Activated naive CD8-positive, alpha-beta T cell treated with anti-CD3 and anti-CD28 coated beads, Interleukin-2, amount 10 ng/mL, durations not matched to agents 7 days and 5 days (primary cell): ENCODE results near the gene SHOC2. TPM values are rescaled to one million over a fixed set of nuclear protein-coding genes. Genes with fewer than 3 reads are reported as not detected.

Experiments
- ATAC-seq: fragments of 150-1000 bp; cut with Tn5 transposase; one replicate; pipeline ENCODE4 v1.10.0; 2021; ENCODE audit warnings: low read depth, moderate library complexity
- POLR2A ChIA-PET: fragments of 350-600 bp; sonication (Branson Sonifier 250); formaldehyde crosslinking; loops from one replicate; lab custom pipeline; 2021; ENCODE audit warnings: antibody characterized with exemption; lab: Charles Lee
- DNase-seq: peaks from one replicate; pipeline ENCODE4 v3.0.0; 2021
- H3K27ac Mint-ChIP-seq: one replicate; pipeline ENCODE4 v1.8.0; 2022; ENCODE audit warnings: mild to moderate bottlenecking, mixed read lengths
- H3K27me3 Mint-ChIP-seq: one replicate; pipeline ENCODE4 v1.8.0; 2022; ENCODE audit warnings: mild to moderate bottlenecking, moderate library complexity, mixed read lengths
- H3K36me3 Mint-ChIP-seq: one replicate; pipeline ENCODE4 v1.8.0; 2021; ENCODE audit warnings: mild to moderate bottlenecking, mixed read lengths
- H3K4me1 Mint-ChIP-seq: one replicate; pipeline ENCODE4 v1.8.0; 2021; ENCODE audit warnings: mixed read lengths
- H3K4me3 Mint-ChIP-seq: one replicate; pipeline ENCODE4 v1.8.0; 2022; ENCODE audit warnings: mild to moderate bottlenecking, moderate library complexity, mixed read lengths
- H3K9me3 Mint-ChIP-seq: one replicate; pipeline ENCODE4 v1.8.0; 2021; ENCODE audit warnings: mixed read lengths
- total RNA-seq, 2 experiments: library from RNA; stranded (reverse); gene quantifications; one replicate each; pipeline ENCODE4 v1.2.3, GENCODE V29; 2021

The SHOC2 gene
- total RNA-seq, 2 experiments from 2014 or later = 49.8 to 56.2 TPM

DNA sequence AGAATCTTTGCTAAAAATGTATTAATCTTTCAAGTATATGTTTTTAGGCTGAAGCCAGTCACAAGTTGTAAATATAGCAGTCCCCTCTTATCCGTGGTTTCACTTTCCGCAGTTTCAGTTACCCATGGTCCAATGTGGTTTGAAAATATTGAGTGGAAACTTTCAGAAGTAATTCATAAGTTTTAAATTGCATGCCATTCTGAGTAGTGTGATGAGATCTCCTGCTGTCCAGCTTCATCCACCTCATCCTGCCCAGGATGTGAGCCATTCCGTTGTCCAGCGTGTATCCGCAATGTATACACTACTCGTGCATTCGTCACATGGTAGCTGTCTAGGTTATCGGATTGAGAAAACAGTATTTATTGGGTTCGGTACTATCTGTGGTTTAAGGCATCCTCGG, 35.5 kb upstream of the SHOC2 start:
- Mint-ChIP-seq H3K4me1 (peaks cover 40% of the 10 kb centered on the region), H3K27ac (peak overlapping the region; percentile 75), H3K9me3 (no peaks in the 10 kb centered on the region), H3K36me3 (peaks cover 44% of the 10 kb centered on the region), H3K4me3 (peak overlapping the region; percentile 70), H3K27me3 (no peaks in the 10 kb centered on the region)
- POLR2A ChIA-PET = interaction anchor here (0.7 to 1.1 kb wide), 2 partner anchors 11 to 23 kb away, joined by 3 read pairs; no protein-coding TSS in a partner anchor
- DNase-seq (no peak), ATAC-seq (peak; percentile 59)

DNA sequence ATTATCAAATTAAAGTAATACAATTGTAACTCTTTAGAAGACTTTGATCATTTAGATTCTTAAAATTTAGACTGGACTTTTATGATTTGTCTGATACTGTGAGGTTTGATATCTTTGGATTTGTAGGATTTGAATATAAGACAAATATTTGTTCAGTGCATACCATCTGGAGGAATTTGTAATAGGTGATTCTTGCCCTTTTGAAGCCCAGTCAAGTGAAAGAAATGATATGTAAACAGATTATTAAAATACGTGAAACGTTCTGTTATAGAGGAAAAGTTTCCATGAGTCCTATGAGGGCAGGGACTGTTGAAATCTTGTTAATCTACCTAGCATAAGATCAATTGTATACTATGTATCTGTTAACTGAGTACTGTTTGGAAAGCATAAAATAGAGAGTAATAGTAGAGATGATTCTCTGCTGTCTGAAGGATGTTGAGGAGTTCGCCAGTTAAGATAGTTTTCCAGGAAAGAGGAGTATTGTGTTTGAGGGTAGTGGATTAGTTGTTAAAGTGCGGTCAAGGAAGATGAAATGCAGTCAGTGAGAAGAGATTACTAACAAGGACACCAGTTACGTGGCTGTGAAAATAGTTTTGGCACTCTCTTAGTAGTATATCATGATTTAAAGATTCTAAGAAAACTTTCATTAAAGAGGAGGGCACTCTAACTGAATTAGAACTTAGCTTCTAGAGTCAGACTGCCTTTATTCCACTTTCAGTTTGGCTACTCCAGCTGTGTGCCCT, 33.3 kb upstream of the SHOC2 start:
- no peak for DNase-seq
- peaks cover 31% of the 10 kb centered on the region for H3K4me1 Mint-ChIP-seq
- H3K4me3 Mint-ChIP-seq = no peak overlapping the region
- peaks cover 46% of the 10 kb centered on the region for H3K36me3 Mint-ChIP-seq
- H3K9me3 Mint-ChIP-seq = no peaks in the 10 kb centered on the region
- no peak for ATAC-seq
- no peak overlapping the region for H3K27ac Mint-ChIP-seq
- no peaks in the 10 kb centered on the region for H3K27me3 Mint-ChIP-seq
- POLR2A ChIA-PET = no interaction called here

GRCh38 chr10:110887560-110887959, 31.8 kb upstream of the SHOC2 start:
- Mint-ChIP-seq H3K27me3 (no peaks in the 10 kb centered on the region), H3K9me3 (no peaks in the 10 kb centered on the region), H3K27ac (no peak overlapping the region), H3K36me3 (peaks cover 39% of the 10 kb centered on the region), H3K4me1 (peaks cover 26% of the 10 kb centered on the region), H3K4me3 (no peak overlapping the region)
- POLR2A ChIA-PET = no interaction called here
- no peak for ATAC-seq
- DNase-seq = no peak

DNA sequence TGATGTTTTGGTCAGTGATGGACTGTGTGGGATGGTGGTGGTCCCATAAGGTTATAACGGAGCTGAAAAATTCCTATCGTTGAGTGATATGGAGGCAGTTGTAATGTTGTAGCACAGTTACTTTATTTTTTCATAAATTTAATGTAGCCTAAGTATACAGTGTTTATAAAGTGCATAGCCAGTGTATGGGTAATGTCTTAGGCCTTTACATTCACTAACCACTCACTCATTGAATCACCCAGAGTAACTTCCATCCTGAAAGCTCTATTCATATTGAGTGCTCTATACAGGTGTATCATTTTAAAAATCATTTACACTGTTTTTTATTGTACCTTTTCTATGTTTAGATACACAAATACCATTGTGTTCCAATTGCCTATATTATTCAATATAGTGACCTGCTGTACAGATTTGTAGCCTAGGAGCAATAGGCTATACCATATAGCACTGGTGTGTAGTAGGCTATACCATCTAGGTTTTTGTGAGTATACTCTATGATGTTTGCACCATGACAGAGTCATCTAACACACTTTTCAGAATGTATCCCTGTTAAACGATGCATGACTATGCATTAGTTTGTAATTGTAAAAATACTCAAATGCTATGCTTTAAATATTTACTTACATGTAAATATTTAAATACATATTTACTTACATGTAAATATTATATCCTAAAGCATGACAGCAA, 26.7 kb upstream of the SHOC2 start:
- Mint-ChIP-seq H3K4me1 (peaks cover 12% of the 10 kb centered on the region), H3K27ac (no peak overlapping the region)

DNA sequence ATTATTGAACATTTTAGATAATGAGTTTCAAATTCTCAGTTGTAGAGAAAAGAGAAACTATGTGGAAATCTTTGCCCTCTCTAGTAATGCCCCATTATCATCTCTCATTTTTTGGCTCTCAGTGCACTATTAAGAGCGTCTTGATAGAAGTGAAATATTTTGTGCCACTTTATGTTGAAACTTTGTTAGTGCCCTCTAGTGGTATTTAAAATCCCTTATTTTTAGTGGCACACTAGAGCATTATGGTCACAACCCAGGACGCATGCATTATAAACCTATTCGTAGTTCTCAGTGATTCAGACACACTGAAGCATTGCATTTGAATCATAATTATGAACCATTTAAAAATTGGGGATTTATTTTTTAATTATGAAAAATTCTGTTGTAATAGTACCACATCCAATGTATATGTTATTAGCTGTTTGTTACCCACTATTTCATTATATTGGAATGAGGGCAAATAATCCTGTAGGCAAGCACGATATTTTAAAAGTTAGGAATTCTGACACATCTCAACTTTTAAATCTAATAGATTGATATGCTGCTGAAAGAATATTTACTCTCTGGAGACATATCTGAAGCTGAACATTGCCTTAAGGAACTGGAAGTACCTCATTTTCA, 25.7 kb upstream of the SHOC2 start:
- no peak for DNase-seq
- Mint-ChIP-seq H3K36me3 (peaks cover 33% of the 10 kb centered on the region), H3K9me3 (no peaks in the 10 kb centered on the region), H3K27ac (no peak overlapping the region), H3K4me1 (peaks cover 12% of the 10 kb centered on the region), H3K4me3 (no peak overlapping the region), H3K27me3 (no peaks in the 10 kb centered on the region)
- peak; percentile 81 for ATAC-seq
- POLR2A ChIA-PET = interaction anchor here (0.7 to 2.0 kb wide), 3 partner anchors 24 to 90 kb away, joined by 3 to 7 read pairs (median 3); no protein-coding TSS in a partner anchor

More for the DNA sequence above, 26.7 kb upstream of the SHOC2 start:
- Mint-ChIP-seq H3K9me3 (no peaks in the 10 kb centered on the region), H3K36me3 (peaks cover 31% of the 10 kb centered on the region), H3K27me3 (no peaks in the 10 kb centered on the region), H3K4me3 (no peak overlapping the region)
- DNase-seq (no peak), ATAC-seq (no peak)
- POLR2A ChIA-PET = interaction anchor here (1.4 kb wide), 1 partner anchor 25 kb away, joined by 3 read pairs; no protein-coding TSS in a partner anchor

DNA sequence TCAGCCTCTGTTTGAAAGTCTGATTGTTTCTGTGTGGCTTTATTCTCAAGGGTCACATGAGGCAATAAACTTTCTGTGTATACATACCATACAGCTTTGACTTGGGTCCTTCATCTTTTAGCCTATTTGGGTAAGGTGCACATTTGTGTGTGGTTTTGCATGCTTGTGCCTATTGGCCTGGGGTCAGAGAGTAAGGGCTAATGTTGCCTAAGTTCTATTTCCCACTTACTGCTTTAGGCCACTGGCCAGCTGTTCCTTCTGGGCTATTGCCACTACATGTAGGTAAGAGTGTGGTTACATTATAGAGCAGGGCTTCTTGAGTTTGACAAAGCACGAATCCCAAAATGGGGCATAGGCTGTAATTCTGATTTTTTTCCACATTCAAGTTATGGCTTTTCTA, 22.2 kb upstream of the SHOC2 start:
- Mint-ChIP-seq H3K9me3 (no peaks in the 10 kb centered on the region), H3K27ac (no peak overlapping the region), H3K36me3 (peaks cover 40% of the 10 kb centered on the region), H3K27me3 (no peaks in the 10 kb centered on the region), H3K4me1 (peaks cover 16% of the 10 kb centered on the region), H3K4me3 (no peak overlapping the region)
- ATAC-seq (no peak), DNase-seq (no peak)
- POLR2A ChIA-PET = no interaction called here

GRCh38 chr10:110898391-110898790, 21.0 kb upstream of the SHOC2 start:
- no peak for DNase-seq
- Mint-ChIP-seq H3K9me3 (no peaks in the 10 kb centered on the region), H3K4me1 (peaks cover 24% of the 10 kb centered on the region), H3K27ac (no peak overlapping the region), H3K27me3 (no peaks in the 10 kb centered on the region), H3K4me3 (no peak overlapping the region), H3K36me3 (peaks cover 50% of the 10 kb centered on the region)
- ATAC-seq = no peak
- POLR2A ChIA-PET = no interaction called here

GRCh38 chr10:110900983-110901382, 18.4 kb upstream of the SHOC2 start:
- DNase-seq (no peak), ATAC-seq (no peak)
- H3K27me3 Mint-ChIP-seq = peaks cover 2% of the 10 kb centered on the region
- no peak overlapping the region for H3K4me3 Mint-ChIP-seq
- no peak overlapping the region for H3K27ac Mint-ChIP-seq
- H3K4me1 Mint-ChIP-seq = peaks cover 21% of the 10 kb centered on the region
- no peaks in the 10 kb centered on the region for H3K9me3 Mint-ChIP-seq
- H3K36me3 Mint-ChIP-seq = peaks cover 52% of the 10 kb centered on the region
- POLR2A ChIA-PET = interaction anchor here (0.8 to 1.1 kb wide), 2 partner anchors 17 to 18 kb away, joined by 3 read pairs; partner anchors contain the start of genes BBIP1 and SHOC2

GRCh38 chr10:110901954-110902819, 17.2 kb upstream of the SHOC2 start:
- POLR2A ChIA-PET = interaction anchor here (1.9 kb wide), 1 partner anchor 17 kb away, joined by 8 read pairs; the partner anchor contains the start of genes BBIP1 and SHOC2
- H3K27me3 Mint-ChIP-seq = peaks cover 2% of the 10 kb centered on the region
- no peak for DNase-seq
- H3K4me1 Mint-ChIP-seq = peaks cover 18% of the 10 kb centered on the region
- no peak overlapping the region for H3K27ac Mint-ChIP-seq
- no peaks in the 10 kb centered on the region for H3K9me3 Mint-ChIP-seq
- H3K36me3 Mint-ChIP-seq = peaks cover 48% of the 10 kb centered on the region
- ATAC-seq = peak; percentile 30
- no peak overlapping the region for H3K4me3 Mint-ChIP-seq

GRCh38 chr10:110903280-110904278, 15.8 kb upstream of the SHOC2 start:
- Mint-ChIP-seq H3K27ac (peak overlapping the region; percentile 32), H3K27me3 (peaks cover 2% of the 10 kb centered on the region), H3K4me1 (peaks cover 18% of the 10 kb centered on the region), H3K4me3 (no peak overlapping the region), H3K9me3 (no peaks in the 10 kb centered on the region), H3K36me3 (peaks cover 46% of the 10 kb centered on the region)
- POLR2A ChIA-PET = interaction anchor here (1.9 kb wide), 1 partner anchor 15 kb away, joined by 8 read pairs; the partner anchor contains the start of genes BBIP1 and SHOC2
- no peak for ATAC-seq
- no peak for DNase-seq

DNA sequence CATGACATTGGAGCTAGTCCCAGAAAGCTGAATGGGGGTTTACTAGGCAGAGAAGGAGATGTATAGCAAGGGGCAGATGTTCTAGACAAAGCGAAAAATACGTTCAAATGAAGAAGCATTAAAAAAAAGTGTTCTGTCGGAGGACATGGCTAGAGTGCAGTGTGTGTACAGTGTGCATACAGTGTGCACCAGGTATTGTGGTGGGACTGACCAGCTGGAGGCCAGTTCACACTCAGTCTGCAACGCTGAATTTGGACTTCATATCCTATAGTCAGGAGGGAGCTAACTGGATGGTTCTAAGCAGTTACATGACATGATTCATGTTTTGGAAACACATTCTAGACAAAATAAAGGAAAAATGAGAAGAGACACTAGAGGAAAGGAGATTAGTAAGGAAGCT, 9.3 kb upstream of the SHOC2 start:
- no peak overlapping the region for H3K27ac Mint-ChIP-seq
- no peak for DNase-seq
- peaks cover 13% of the 10 kb centered on the region for H3K36me3 Mint-ChIP-seq
- H3K4me3 Mint-ChIP-seq = no peak overlapping the region
- POLR2A ChIA-PET = interaction anchor here (0.6 to 1.3 kb wide), 2 partner anchors 8 to 66 kb away, joined by 3 read pairs; no protein-coding TSS in a partner anchor
- peaks cover 4% of the 10 kb centered on the region for H3K4me1 Mint-ChIP-seq
- peaks cover 2% of the 10 kb centered on the region for H3K27me3 Mint-ChIP-seq
- no peaks in the 10 kb centered on the region for H3K9me3 Mint-ChIP-seq
- ATAC-seq = no peak

DNA sequence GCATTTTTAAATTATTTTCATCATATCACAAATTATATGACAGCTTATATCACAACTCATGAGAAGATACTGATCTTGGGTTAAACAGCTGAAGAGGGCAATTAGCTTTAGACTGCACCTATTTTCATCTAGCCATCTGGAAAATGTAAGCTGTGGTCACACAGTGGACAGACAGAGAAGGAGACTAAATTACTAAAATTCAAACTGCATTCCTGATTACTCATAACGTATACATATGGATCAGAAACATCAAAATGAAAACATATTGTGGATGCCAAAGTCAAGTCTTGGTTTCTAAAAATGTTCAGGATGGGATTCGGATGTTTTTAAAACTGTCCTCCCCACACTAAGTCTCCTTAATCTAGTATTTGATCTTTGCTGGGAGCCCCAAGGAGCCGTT, 7.0 kb upstream of the SHOC2 start:
- POLR2A ChIA-PET = no interaction called here
- ATAC-seq = no peak
- H3K27ac Mint-ChIP-seq = no peak overlapping the region

More for the DNA sequence above, 7.0 kb upstream of the SHOC2 start:
- DNase-seq = no peak
- Mint-ChIP-seq H3K27me3 (no peaks in the 10 kb centered on the region), H3K9me3 (no peaks in the 10 kb centered on the region), H3K4me1 (peaks cover 8% of the 10 kb centered on the region), H3K4me3 (no peak overlapping the region), H3K36me3 (peaks cover 13% of the 10 kb centered on the region)
